Stimulated activated CD4-positive, alpha-beta T cell treated with anti-CD3 and anti-CD28 coated beads, Interleukin-15, amount 100 ng/mL, for 1 hour (primary cell): Measurements from ENCODE around the gene SUPT6H.
"Not testable (repeated sequence)": the region's sequence is repeated elsewhere in the genome, so short reads cannot be mapped to it uniquely, and the experiment has no call there.

Experiments used
- DNase-seq, 2 donors: peaks; one replicate each; pipeline ENCODE4 v3.0.0-alpha.2; 2020; ENCODE audit warnings: low read depth in 1 of 2, low spot score in 1 of 2

SUPT6H gene

GRCh38 chr17:28646039-28646754 is 15.8 kb upstream of the SUPT6H start:
- DNase-seq = no peak

GRCh38 chr17:28648698-28649097 is 13.3 kb upstream of the SUPT6H start:
- no peak for DNase-seq

- DNase-seq = no peak
These were observed 6.8 kb upstream of the SUPT6H start for GRCh38 chr17:28655160-28655559.

- no peak for DNase-seq
These were observed 4.2 kb upstream of the SUPT6H start for GRCh38 chr17:28657756-28658155.

GRCh38 chr17:28658342-28658741 is 3.7 kb upstream of the SUPT6H start:
- not testable (repeated sequence) for DNase-seq

- not testable (repeated sequence) for DNase-seq
These were observed 3.1 kb upstream of the SUPT6H start for GRCh38 chr17:28658766-28659496.

GRCh38 chr17:28659497-28659881 is 2.5 kb upstream of the SUPT6H start:
- DNase-seq = not testable (repeated sequence)

GRCh38 chr17:28662527-28662829 is 473 bp downstream of the SUPT6H start:
- DNase-seq = no peak

- DNase-seq = no peak
These were observed 1.7 kb downstream of the SUPT6H start for GRCh38 chr17:28663723-28664122.

GRCh38 chr17:28665994-28666393 is 4.0 kb downstream of the SUPT6H start:
- no peak for DNase-seq

- DNase-seq = no peak
These were observed 5.9 kb downstream of the SUPT6H start for GRCh38 chr17:28667870-28668269.

GRCh38 chr17:28669918-28670317 is 7.9 kb downstream of the SUPT6H start:
- no peak for DNase-seq

GRCh38 chr17:28675490-28675889 is 13.5 kb downstream of the SUPT6H start:
- DNase-seq = no peak

GRCh38 chr17:28675980-28676379 is 14.0 kb downstream of the SUPT6H start:
- no peak for DNase-seq

- DNase-seq = no peak
These were observed 20.6 kb downstream of the SUPT6H start for GRCh38 chr17:28682655-28683054.

GRCh38 chr17:28684963-28685362 is 23.0 kb downstream of the SUPT6H start:
- no peak for DNase-seq

GRCh38 chr17:28685366-28685765 is 23.4 kb downstream of the SUPT6H start:
- DNase-seq = no peak

GRCh38 chr17:28686296-28686695 is 24.3 kb downstream of the SUPT6H start:
- DNase-seq = no peak

- no peak for DNase-seq
These were observed 26.5 kb downstream of the SUPT6H start for GRCh38 chr17:28688481-28688880.

- no peak for DNase-seq
These were observed 27.0 kb downstream of the SUPT6H start for GRCh38 chr17:28689011-28689410.

GRCh38 chr17:28693869-28694268 is 31.9 kb downstream of the SUPT6H start:
- DNase-seq = no peak

GRCh38 chr17:28698253-28698941 is 36.4 kb downstream of the SUPT6H start:
- no peak for DNase-seq
